DMS114 treated with DMSO at 0.1 percent for 48 hours (cell line): Measurements from ENCODE around the gene TXNDC5.

Source experiments
- DNase-seq: peaks from one replicate; lab custom pipeline; 2025; ENCODE audit not compliant: unreplicated experiment; lab: John Stamatoyannopoulos, UW

The TXNDC5 gene

GRCh38 chr6:7910654-7911344, at the start of gene TXNDC5:
Gene TXNDC5 (minus strand): TSS chr6:7910788. CDS start chr6:7910776, 12 bp downstream.
- peak; percentile 36 for DNase-seq

- DNase-seq: no peak
Measured at GRCh38 chr6:7960141-7960540, 49.6 kb upstream of the TXNDC5 start.

- DNase-seq: no peak
Measured at GRCh38 chr6:7959453-7959852, 48.9 kb upstream of the TXNDC5 start.

- no peak for DNase-seq
Measured at GRCh38 chr6:7958464-7958863, 47.9 kb upstream of the TXNDC5 start.

GRCh38 chr6:7956257-7956656, 45.7 kb upstream of the TXNDC5 start:
- no peak for DNase-seq

- no peak for DNase-seq
Measured at GRCh38 chr6:7954477-7955200, 44.1 kb upstream of the TXNDC5 start.

GRCh38 chr6:7953753-7954152, 43.2 kb upstream of the TXNDC5 start:
- no peak for DNase-seq

- DNase-seq: no peak
Measured at GRCh38 chr6:7939864-7940228, 29.3 kb upstream of the TXNDC5 start.

- DNase-seq: no peak
Measured at GRCh38 chr6:7939184-7939863, 28.7 kb upstream of the TXNDC5 start.

- DNase-seq: no peak
Measured at GRCh38 chr6:7938562-7939183, 28.1 kb upstream of the TXNDC5 start.

GRCh38 chr6:7933794-7934193, 23.2 kb upstream of the TXNDC5 start:
- no peak for DNase-seq

GRCh38 chr6:7932625-7933024, 22.0 kb upstream of the TXNDC5 start:
- DNase-seq: no peak

GRCh38 chr6:7924867-7925266, 14.3 kb upstream of the TXNDC5 start:
- DNase-seq: no peak

- DNase-seq: no peak
Measured at GRCh38 chr6:7922596-7922995, 12.0 kb upstream of the TXNDC5 start.

GRCh38 chr6:7921632-7922092, 11.1 kb upstream of the TXNDC5 start:
- DNase-seq: no peak

GRCh38 chr6:7921046-7921445, 10.5 kb upstream of the TXNDC5 start:
- DNase-seq: no peak

GRCh38 chr6:7920425-7920824, 9.8 kb upstream of the TXNDC5 start:
- no peak for DNase-seq

GRCh38 chr6:7919871-7920270, 9.3 kb upstream of the TXNDC5 start:
- no peak for DNase-seq

- DNase-seq: no peak
Measured at GRCh38 chr6:7918403-7918802, 7.8 kb upstream of the TXNDC5 start.

- no peak for DNase-seq
Measured at GRCh38 chr6:7917729-7918128, 7.1 kb upstream of the TXNDC5 start.

GRCh38 chr6:7916959-7917358, 6.4 kb upstream of the TXNDC5 start:
- no peak for DNase-seq
